Caco-2 (cell line): Measurements from ENCODE around the gene TSSK2. TPM values are rescaled to one million over a fixed set of nuclear protein-coding genes. Genes with fewer than 3 reads are reported as not detected.

Source experiments
- Bru-seq: library from RNA; stranded (reverse); fragments of 400-500 nt; gene quantifications from one replicate; lab custom pipeline; 2021; lab: Mats Ljungman, UMichigan
- BruChase-seq, 2 experiments: library from RNA; stranded (reverse); fragments of 400-500 nt; gene quantifications; one replicate each; lab custom pipeline; 2021; lab: Mats Ljungman, UMichigan
- BruUV-seq: library from RNA; stranded (reverse); fragments of 400-500 nt; replicated peaks from 2 replicates; lab custom pipeline; 2021; lab: Mats Ljungman, UMichigan
- CTCF ChIA-PET: fragments of 300-600 bp; sonication (Branson Sonifier 250); formaldehyde crosslinking; loops from one replicate; lab custom pipeline; 2022; ENCODE audit warnings: antibody characterized with exemption; lab: Charles Lee
- POLR2A ChIA-PET: fragments of 300-600 bp; sonication (Branson Sonifier 250); formaldehyde crosslinking; loops from one replicate; lab custom pipeline; 2022; ENCODE audit warnings: antibody characterized with exemption; lab: Charles Lee
- DNase-seq, 2 experiments: peaks; one replicate each; pipeline versions ENCODE4 v3.0.0 to v3.0.0-alpha.2; 2020 to 2022
- H3K27me3 ChIP-seq: replicated peaks from 2 replicates; pipeline ENCODE4 v1.6.0; 2011; ENCODE audit warnings: low read length; ENCODE audit not compliant: control insufficient read depth, insufficient read depth
- H3K36me3 ChIP-seq: 2 replicates; pipeline ENCODE4 v1.5.1; 2011; ENCODE audit warnings: low read length; ENCODE audit not compliant: control insufficient read depth, insufficient read depth
- H3K4me1 ChIP-seq: fragments of 250-450 bp; sonication (Bioruptor Pico); 2 replicates; pipeline ENCODE4 v1.5.1; 2020; ENCODE audit warnings: mild to moderate bottlenecking
- H3K4me3 ChIP-seq: 2 replicates; pipeline ENCODE4 v1.5.1; 2011; ENCODE audit warnings: low read depth, mild to moderate bottlenecking, control low read depth, low read length
- H3K9me3 ChIP-seq: fragments of 250-450 bp; sonication (Bioruptor Pico); 2 replicates; pipeline ENCODE4 v1.5.1; 2020; ENCODE audit warnings: mild to moderate bottlenecking, moderate library complexity
- H3K27ac Mint-ChIP-seq: one replicate; pipeline ENCODE4 v1.8.0; 2022; ENCODE audit warnings: mixed read lengths; ENCODE audit not compliant: unreplicated experiment
- H3K27me3 Mint-ChIP-seq: one replicate; pipeline ENCODE4 v1.8.0; 2022; ENCODE audit warnings: mixed read lengths; ENCODE audit not compliant: insufficient read depth, unreplicated experiment
- H3K36me3 Mint-ChIP-seq: one replicate; pipeline ENCODE4 v1.8.0; 2022; ENCODE audit warnings: mild to moderate bottlenecking, mixed read lengths; ENCODE audit not compliant: insufficient read depth, unreplicated experiment
- H3K4me1 Mint-ChIP-seq: one replicate; pipeline ENCODE4 v1.8.0; 2022; ENCODE audit warnings: low read depth, mixed read lengths; ENCODE audit not compliant: unreplicated experiment
- H3K4me3 Mint-ChIP-seq: one replicate; pipeline ENCODE4 v1.8.0; 2022; ENCODE audit warnings: mild to moderate bottlenecking, moderate library complexity, mixed read lengths; ENCODE audit not compliant: unreplicated experiment
- H3K9me3 Mint-ChIP-seq: one replicate; pipeline ENCODE4 v1.8.0; 2022; ENCODE audit warnings: mixed read lengths; ENCODE audit not compliant: unreplicated experiment
- CTCF ChIP-seq, 2 experiments: fragments of 200-600 bp in 1 of 2; IDR thresholded peaks; 1 replicate in 1 of 2; 2 replicates in 1 of 2; pipeline versions ENCODE4 v1.5.1 to v1.8.0; 2011 to 2022; ENCODE audit warnings: antibody characterized with exemption in 1 of 2, control low read depth in 1 of 2, inconsistent platforms in 1 of 2, low read depth in 1 of 2, low read length in 1 of 2, mild to moderate bottlenecking in 1 of 2, moderate library complexity in 1 of 2; ENCODE audit not compliant: insufficient read depth in 1 of 2, severe bottlenecking in 1 of 2, unreplicated experiment in 1 of 2
- intact Hi-C: fragments of 100-400 bp; cut with micrococcal nuclease; formaldehyde crosslinking; loops from one replicate; pipeline ENCODE4 v1.10.0; 2022; ENCODE audit not compliant: unreplicated experiment
- long read RNA-seq: library from polyadenylated mRNA; stranded (forward); transcript quantifications from one replicate; pipeline ENCODE4 v2.0.0, GENCODE V29; 2022
- total RNA-seq: library from RNA; stranded (reverse); gene quantifications from 2 replicates; pipeline ENCODE4 v1.2.3, GENCODE V29; 2022

TSSK2 gene
- not detected in 2 replicates for total RNA-seq
- not detected for Bru-seq, nascent RNA
- not detected for BruChase-seq, experiment 1, labeled RNA remaining after a 2-hour chase
- not detected for BruChase-seq, experiment 2, labeled RNA remaining after a 6-hour chase
- long read RNA-seq = 0 reads

GRCh38 chr22:19130959-19131684 lies at the start of gene TSSK2:
Gene TSSK2 (plus strand): TSS chr22:19131308. CDS start chr22:19131400, 92 bp downstream.
- peaks cover 2% of the 10 kb centered on the region; the same call in 1 of the 2 replicates for H3K36me3 ChIP-seq
- H3K27ac Mint-ChIP-seq = no peak within 1 kb of the TSS
- no peak within 1 kb of the TSS for H3K4me3 Mint-ChIP-seq
- no peaks in the 10 kb centered on the region for H3K27me3 Mint-ChIP-seq
- H3K9me3 ChIP-seq = no peaks in the 10 kb centered on the region
- DNase-seq = no peak
- no peak within 1 kb of the TSS for H3K4me3 ChIP-seq
- CTCF ChIA-PET = interaction anchor here (1.4 kb wide), 1 partner anchor 13 kb away, joined by 3 read pairs; the partner anchor contains the start of gene ESS2
- no peaks in the 10 kb centered on the region for H3K4me1 ChIP-seq
- no peaks in the 10 kb centered on the region for H3K9me3 Mint-ChIP-seq
- no peaks in the 10 kb centered on the region for H3K4me1 Mint-ChIP-seq
- POLR2A ChIA-PET = no interaction called here
- no peak for TF ChIP-seq CTCF (IDR thresholded peaks at IDR 0.05; ENCODE audit: insufficient read depth in 1 of 2, low read depth in 1 of 2, low read length in 1 of 2, severe bottlenecking in 1 of 2, unreplicated experiment in 1 of 2)
- no peaks in the 10 kb centered on the region for H3K27me3 ChIP-seq
- intact Hi-C loops = no loop called here
- peaks cover 7% of the 10 kb centered on the region for H3K36me3 Mint-ChIP-seq
- BruUV-seq = no TSS peak

- H3K4me3 ChIP-seq = no peak overlapping the region
- H3K27ac Mint-ChIP-seq = no peak overlapping the region
- no peak for DNase-seq
- no peaks in the 10 kb centered on the region for H3K27me3 ChIP-seq
- no peaks in the 10 kb centered on the region for H3K9me3 Mint-ChIP-seq
- no peaks in the 10 kb centered on the region for H3K9me3 ChIP-seq
- ChIA-PET POLR2A (no interaction called here), CTCF (interaction anchor here (0.6 kb wide), 1 partner anchor 30 kb away, joined by 3 read pairs; no protein-coding TSS in a partner anchor)
- no peaks in the 10 kb centered on the region for H3K27me3 Mint-ChIP-seq
- BruUV-seq = no TSS peak
- no peaks in the 10 kb centered on the region; the same call in 1 of the 2 replicates for H3K36me3 ChIP-seq
- no peaks in the 10 kb centered on the region; the same call in 1 of the 2 replicates for H3K4me1 ChIP-seq
- no peak for TF ChIP-seq CTCF (IDR thresholded peaks at IDR 0.05; ENCODE audit: insufficient read depth in 1 of 2, low read depth in 1 of 2, low read length in 1 of 2, severe bottlenecking in 1 of 2, unreplicated experiment in 1 of 2)
- no peaks in the 10 kb centered on the region for H3K4me1 Mint-ChIP-seq
- peaks cover 35% of the 10 kb centered on the region for H3K36me3 Mint-ChIP-seq
- intact Hi-C loops = loop anchor here (10.0 kb wide), 1 partner anchor 47 kb away; no protein-coding TSS in a partner anchor
- H3K4me3 Mint-ChIP-seq = no peak overlapping the region
Measured at GRCh38 chr22:19081351-19081750, 49.8 kb upstream of the TSSK2 start.

- H3K4me3 Mint-ChIP-seq = no peak overlapping the region
- Histone ChIP-seq H3K4me3 (no peak overlapping the region), H3K27me3 (no peaks in the 10 kb centered on the region), H3K4me1 (no peaks in the 10 kb centered on the region; the same call in 1 of the 2 replicates), H3K9me3 (no peaks in the 10 kb centered on the region), H3K36me3 (no peaks in the 10 kb centered on the region; the same call in 1 of the 2 replicates)
- no TSS peak for BruUV-seq
- ChIA-PET POLR2A (no interaction called here), CTCF (interaction anchor here (0.6 kb wide), 1 partner anchor 29 kb away, joined by 3 read pairs; no protein-coding TSS in a partner anchor)
- H3K4me1 Mint-ChIP-seq = no peaks in the 10 kb centered on the region
- H3K27me3 Mint-ChIP-seq = no peaks in the 10 kb centered on the region
- H3K9me3 Mint-ChIP-seq = no peaks in the 10 kb centered on the region
- intact Hi-C loops = loop anchor here (10.0 kb wide), 1 partner anchor 47 kb away; no protein-coding TSS in a partner anchor
- no peak for DNase-seq
- peaks cover 33% of the 10 kb centered on the region for H3K36me3 Mint-ChIP-seq
- no peak for TF ChIP-seq CTCF (IDR thresholded peaks at IDR 0.05; ENCODE audit: insufficient read depth in 1 of 2, low read depth in 1 of 2, low read length in 1 of 2, severe bottlenecking in 1 of 2, unreplicated experiment in 1 of 2)
- no peak overlapping the region for H3K27ac Mint-ChIP-seq
Measured at GRCh38 chr22:19082101-19082500, 49.0 kb upstream of the TSSK2 start.
